GM19372 (cell line): Measurements from ENCODE around the gene CASP5.
"Not testable (repeated sequence)": the region's sequence is repeated elsewhere in the genome, so short reads cannot be mapped to it uniquely, and the experiment has no call there.

Experiments used
- ATAC-seq: cut with Tn5 transposase; IDR thresholded peaks from one replicate; pipeline ENCODE4 v1.9.1; 2021; ENCODE audit warnings: mild to moderate bottlenecking, low read depth, moderate library complexity; ENCODE audit not compliant: unreplicated experiment

Gene CASP5

DNA sequence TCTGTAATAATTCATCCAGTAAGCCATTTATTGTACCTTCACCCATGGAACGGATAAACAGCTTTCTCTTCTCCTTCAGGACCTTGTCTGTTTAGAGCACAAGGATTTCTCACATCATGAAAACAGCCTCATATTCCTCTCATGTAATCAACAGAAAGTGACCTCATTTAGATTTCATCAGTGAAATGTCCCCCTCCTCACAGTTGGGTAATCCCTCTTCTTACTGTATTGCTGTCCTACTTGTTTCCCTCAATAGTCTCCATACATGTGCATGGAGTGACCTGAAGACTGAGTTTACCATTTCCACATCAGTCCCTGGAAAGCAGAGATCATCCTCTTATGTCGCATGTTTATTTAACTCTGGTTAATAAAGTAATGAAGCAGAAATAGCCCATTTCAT, 11.4 kb upstream of the CASP5 start:
- peak; percentile 3 for ATAC-seq

DNA sequence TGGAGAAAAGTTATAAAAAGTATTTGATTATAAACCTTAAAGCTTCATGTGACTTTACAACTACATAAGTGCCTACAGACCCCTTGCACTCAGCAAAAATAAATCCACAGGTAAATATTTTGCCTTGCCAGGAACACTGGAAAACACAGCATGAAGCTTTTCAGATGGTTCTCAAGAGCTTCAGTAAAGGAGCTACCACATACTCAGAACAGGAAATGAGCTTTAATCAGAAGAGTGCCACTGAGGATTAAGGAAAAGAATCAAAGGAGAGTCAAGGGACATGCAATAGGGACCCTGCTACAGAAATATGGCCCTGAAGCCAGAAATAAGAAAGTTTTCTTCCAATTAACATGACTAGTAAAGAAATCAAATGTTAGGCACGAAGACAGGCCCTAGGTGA, 10.8 kb upstream of the CASP5 start:
- ATAC-seq, result no peak

- no peak for ATAC-seq
These were observed 10.4 kb upstream of the CASP5 start for GRCh38 chr11:105033343-105033742.

GRCh38 chr11:105032495-105032894, 9.5 kb upstream of the CASP5 start:
- no peak for ATAC-seq

- ATAC-seq, result no peak
These were observed 4.7 kb upstream of the CASP5 start for GRCh38 chr11:105027678-105028077.

GRCh38 chr11:105024394-105024793, 1.4 kb upstream of the CASP5 start:
- ATAC-seq, result no peak

DNA sequence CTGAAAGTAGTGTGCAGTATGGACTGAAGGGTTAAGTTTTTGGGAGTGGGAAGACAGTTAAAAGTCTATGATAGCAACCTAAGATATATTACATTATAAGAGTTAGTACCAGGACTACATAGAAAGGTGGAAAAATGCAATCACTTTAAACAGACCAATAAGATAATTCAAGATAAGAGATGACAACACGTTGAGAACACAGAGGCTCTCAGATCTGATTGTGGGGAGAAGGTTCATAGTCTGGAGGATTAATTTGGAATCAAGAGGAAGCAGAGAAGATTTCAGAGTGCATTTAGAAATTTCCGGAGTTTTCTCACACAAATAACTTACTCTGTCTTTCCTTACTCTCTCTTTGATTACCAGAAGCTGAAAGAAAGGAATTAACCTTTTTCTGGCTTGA, 441 bp downstream of the CASP5 start:
- ATAC-seq, result no peak

DNA sequence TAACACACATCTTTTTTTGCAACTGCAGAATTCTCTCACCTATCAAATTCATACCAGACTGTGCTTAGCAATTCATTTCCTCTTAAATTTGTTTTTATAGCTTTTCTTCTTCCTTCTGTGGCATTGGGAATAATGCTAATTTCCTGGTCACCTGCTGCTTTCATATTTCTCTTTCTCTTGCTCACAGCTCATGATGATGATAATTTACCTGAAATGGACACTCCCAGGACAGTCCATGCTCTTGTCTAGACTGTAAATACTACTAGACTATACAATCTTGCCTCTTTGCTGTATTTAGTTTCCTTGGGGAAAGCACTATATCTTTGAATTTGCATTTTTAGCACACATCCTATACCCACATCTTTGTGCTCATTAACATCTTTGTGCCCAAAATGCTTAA, 15.5 kb downstream of the CASP5 start:
- no peak for ATAC-seq

DNA sequence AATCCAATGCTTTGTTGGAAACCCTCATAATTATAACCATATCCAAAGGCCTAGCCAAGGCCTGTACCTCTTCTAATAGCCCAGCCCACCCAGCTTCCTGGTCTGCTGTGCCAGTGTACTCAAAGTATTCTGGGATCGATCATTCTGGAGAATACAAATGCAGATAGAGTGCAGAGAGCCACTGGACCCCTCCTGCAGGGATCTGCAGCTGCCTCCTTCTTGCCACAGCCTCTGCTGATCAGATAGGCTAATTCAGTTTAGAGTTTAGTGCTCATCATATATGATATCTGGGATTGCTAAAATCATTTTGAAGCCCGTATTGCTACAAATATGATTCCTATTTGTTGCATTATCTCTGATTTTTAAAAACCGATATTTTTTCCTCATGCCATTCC, 17.5 kb downstream of the CASP5 start:
- no peak for ATAC-seq

- no peak for ATAC-seq
These were observed 18.9 kb downstream of the CASP5 start for GRCh38 chr11:105004021-105004420.

GRCh38 chr11:105003151-105003550, 19.8 kb downstream of the CASP5 start:
- ATAC-seq, result no peak

- ATAC-seq, result peak; percentile 92
These were observed 22.2 kb downstream of the CASP5 start for GRCh38 chr11:105000797-105001196.

DNA sequence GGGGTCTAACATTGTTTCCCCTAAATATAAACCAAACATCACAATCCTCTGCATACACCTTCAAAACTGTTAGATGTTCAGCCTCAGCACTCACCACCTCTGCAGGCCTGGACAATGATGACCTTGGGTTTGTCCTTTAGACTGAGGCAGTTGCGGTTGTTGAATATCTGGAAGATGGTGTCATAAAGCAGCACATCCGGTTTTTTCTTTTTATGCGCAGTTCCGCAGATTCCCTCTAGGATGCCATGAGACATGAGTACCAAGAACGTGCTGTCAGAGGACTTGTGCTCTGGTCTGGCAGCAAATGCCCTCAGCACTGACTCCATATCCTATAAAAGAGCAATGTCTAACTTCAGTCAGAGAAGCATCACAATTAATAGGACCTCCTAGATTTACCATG, 22.8 kb downstream of the CASP5 start:
- ATAC-seq, result peak; percentile 25

DNA sequence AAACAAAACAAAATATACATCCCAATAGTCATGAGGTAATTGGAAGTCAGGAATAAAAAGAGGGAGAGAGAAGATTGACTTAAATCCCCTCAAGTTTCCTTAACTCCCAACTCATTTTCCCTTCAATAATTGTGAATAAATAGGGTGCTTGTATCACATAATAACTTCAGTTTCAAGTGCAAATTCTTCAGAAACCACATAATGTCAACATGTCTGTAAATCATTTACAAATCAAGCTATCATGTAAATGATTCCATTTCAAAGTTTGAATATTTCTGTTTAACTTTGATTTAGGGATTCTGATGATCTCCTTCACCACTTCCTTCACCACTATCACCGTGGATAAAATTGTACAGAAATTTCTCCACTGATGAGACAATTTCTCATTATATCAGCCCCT, 23.2 kb downstream of the CASP5 start:
- no peak for ATAC-seq

DNA sequence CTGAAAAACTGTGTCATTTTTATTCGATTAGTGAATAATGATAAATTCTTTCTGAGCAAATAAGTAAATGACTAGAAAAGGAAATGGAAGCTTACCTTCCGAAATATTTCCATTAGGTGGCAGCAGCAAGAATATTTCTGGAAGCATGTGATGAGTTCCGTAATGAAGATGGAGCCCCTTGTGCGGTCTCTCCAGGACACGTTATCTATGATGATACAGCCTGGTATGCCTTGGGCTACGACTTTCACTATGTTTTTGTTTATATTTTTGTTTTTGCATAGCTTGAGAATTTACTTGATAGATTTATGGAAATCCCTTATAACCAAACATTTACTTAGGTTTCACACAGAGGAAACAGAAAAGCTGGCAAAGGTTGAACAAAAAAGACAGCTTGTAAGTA, 25.7 kb downstream of the CASP5 start:
- ATAC-seq, result no peak

GRCh38 chr11:104995001-104995408, 28.0 kb downstream of the CASP5 start:
- no peak for ATAC-seq

DNA sequence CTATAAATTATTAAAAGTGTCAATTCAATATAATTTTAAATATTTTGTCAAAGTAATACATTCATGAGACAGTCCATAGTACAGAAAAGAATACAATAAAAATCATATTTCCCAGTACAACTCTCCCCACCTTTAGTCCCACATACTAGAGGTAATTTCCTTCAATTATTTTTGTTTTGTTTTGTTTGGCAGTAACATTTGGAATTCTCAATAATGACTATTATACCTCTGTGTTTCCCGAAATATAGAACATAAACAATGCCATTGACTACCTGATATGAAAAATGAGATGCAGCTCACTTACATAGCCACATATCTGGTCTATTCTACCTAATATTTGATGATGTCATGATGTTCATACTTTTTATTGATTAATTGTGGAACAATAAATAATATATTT, 30.2 kb downstream of the CASP5 start:
- no peak for ATAC-seq

DNA sequence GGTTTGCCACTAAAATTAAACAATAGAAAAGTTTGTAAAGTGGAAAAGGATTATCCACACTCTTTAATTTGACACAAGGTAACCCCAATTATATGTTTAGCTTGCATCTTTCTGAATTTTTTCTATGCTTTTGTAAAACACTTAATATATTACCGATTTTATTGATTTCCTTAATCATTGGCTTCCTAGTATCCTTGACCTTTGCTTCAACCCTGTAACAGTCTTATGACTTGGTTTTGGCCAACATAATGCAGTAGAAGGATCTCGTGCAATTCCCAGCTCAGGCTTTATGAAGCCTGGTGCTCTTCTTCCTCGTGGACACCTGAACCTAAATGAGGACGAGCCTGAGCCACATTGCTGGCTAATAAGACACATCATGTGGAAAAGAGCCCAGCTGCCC, 31.0 kb downstream of the CASP5 start:
- ATAC-seq, result no peak

- ATAC-seq, result no peak
These were observed 38.2 kb downstream of the CASP5 start for GRCh38 chr11:104984808-104985207.

- no peak for ATAC-seq
These were observed 43.1 kb downstream of the CASP5 start for GRCh38 chr11:104979839-104980238.

- ATAC-seq, result no peak
These were observed 49.4 kb downstream of the CASP5 start for GRCh38 chr11:104973616-104974015.

GRCh38 chr11:104972924-104973323, 50.0 kb downstream of the CASP5 start:
- not testable (repeated sequence) for ATAC-seq

DNA sequence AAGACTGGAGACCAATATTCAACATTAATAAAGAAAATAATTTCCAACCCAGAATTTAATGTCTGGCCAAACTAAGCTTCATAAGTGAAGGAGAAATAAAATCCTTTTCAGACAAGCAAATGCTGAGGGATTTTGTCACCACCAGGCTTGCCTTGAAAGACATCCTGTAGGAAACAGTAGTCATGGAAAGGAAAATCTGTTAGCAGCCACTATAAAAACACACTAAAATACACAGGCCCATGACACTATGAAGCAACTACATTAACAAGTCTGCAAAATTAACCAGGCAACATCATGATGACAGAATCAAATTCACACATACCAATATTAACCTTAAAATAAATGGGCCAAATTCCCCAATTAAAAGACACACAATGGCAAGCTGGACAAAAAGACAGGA, 52.2 kb downstream of the CASP5 start:
- ATAC-seq, result no peak
